HG02885 (cell line): ENCODE results near the gene CEACAM4.

Experiments
- ATAC-seq: cut with Tn5 transposase; IDR thresholded peaks from one replicate; pipeline ENCODE4 v1.9.1; 2021; ENCODE audit warnings: mild to moderate bottlenecking; ENCODE audit not compliant: unreplicated experiment, poor library complexity

CEACAM4 gene

GRCh38 chr19:41619018-41619556 is 7.8 kb downstream of the CEACAM4 start:
- ATAC-seq = no peak

GRCh38 chr19:41617941-41618730 is 8.7 kb downstream of the CEACAM4 start:
- ATAC-seq = no peak

GRCh38 chr19:41616792-41617621 is 9.9 kb downstream of the CEACAM4 start:
- no peak for ATAC-seq

- no peak for ATAC-seq
Measured at GRCh38 chr19:41615207-41615606, 11.7 kb downstream of the CEACAM4 start.

GRCh38 chr19:41612483-41612882 is 14.4 kb downstream of the CEACAM4 start:
- ATAC-seq = no peak

- no peak for ATAC-seq
Measured at GRCh38 chr19:41610789-41611188, 16.1 kb downstream of the CEACAM4 start.

GRCh38 chr19:41607668-41608067 is 19.2 kb downstream of the CEACAM4 start:
- ATAC-seq = no peak

GRCh38 chr19:41606215-41606837 is 20.5 kb downstream of the CEACAM4 start:
- no peak for ATAC-seq

GRCh38 chr19:41604831-41605230 is 22.0 kb downstream of the CEACAM4 start:
- ATAC-seq = no peak

GRCh38 chr19:41601771-41602170 is 25.1 kb downstream of the CEACAM4 start:
- ATAC-seq = no peak

GRCh38 chr19:41599175-41599966 is 27.5 kb downstream of the CEACAM4 start:
- no peak for ATAC-seq

GRCh38 chr19:41597600-41598041 is 29.3 kb downstream of the CEACAM4 start:
- ATAC-seq = no peak

- ATAC-seq = no peak
Measured at GRCh38 chr19:41595890-41596280, 31.0 kb downstream of the CEACAM4 start.

GRCh38 chr19:41595258-41595889 is 31.5 kb downstream of the CEACAM4 start:
- no peak for ATAC-seq

GRCh38 chr19:41591951-41592562 is 34.8 kb downstream of the CEACAM4 start:
- no peak for ATAC-seq

GRCh38 chr19:41590936-41591335 is 35.9 kb downstream of the CEACAM4 start:
- ATAC-seq = no peak

GRCh38 chr19:41589371-41589770 is 37.5 kb downstream of the CEACAM4 start:
- no peak for ATAC-seq

GRCh38 chr19:41588497-41589209 is 38.2 kb downstream of the CEACAM4 start:
- ATAC-seq = no peak
